ENCODE data around the gene ATP1B4. TPM values are rescaled to one million over a fixed set of nuclear protein-coding genes. Genes with fewer than 3 reads are reported as not detected.

The ATP1B4 gene
- total and polyA plus RNA-seq, 2 donors = 9.9 TPM; not detected in 1

- Histone ChIP-seq H3K4me3 (ENCODE audit: low read depth, low read length) (no peak overlapping the region), H3K36me3 (ENCODE audit: insufficient read depth) (no peaks in the 10 kb centered on the region), H3K4me1 (ENCODE audit: insufficient read depth) (no peaks in the 10 kb centered on the region), H3K27ac (ENCODE audit: low read depth) (no peak overlapping the region)
- DNase-seq (ENCODE audit: extremely low spot score) = no peak
- WGBS = 76% methylated on average over 3 of the region's 3 CpGs
These were observed 5.8 kb upstream of the ATP1B4 start for GRCh38 chrX:120356084-120356483.

GRCh38 chrX:120357186-120357585, 4.7 kb upstream of the ATP1B4 start:
- no peak for DNase-seq (ENCODE audit: extremely low spot score)
- no peak overlapping the region for H3K4me3 ChIP-seq (ENCODE audit: low read depth, low read length)
- H3K27ac ChIP-seq (ENCODE audit: low read depth) = no peak overlapping the region
- 71% methylated on average over 2 of the region's 2 CpGs for WGBS
- H3K4me1 ChIP-seq (ENCODE audit: insufficient read depth) = no peaks in the 10 kb centered on the region
- H3K36me3 ChIP-seq (ENCODE audit: insufficient read depth) = no peaks in the 10 kb centered on the region

- Histone ChIP-seq H3K4me1 (ENCODE audit: insufficient read depth) (no peaks in the 10 kb centered on the region), H3K36me3 (ENCODE audit: insufficient read depth) (no peaks in the 10 kb centered on the region)
- 68% methylated on average over 7 of the region's 7 CpGs for WGBS
These were observed 3.0 kb upstream of the ATP1B4 start for GRCh38 chrX:120358737-120359456.

GRCh38 chrX:120365320-120365719, 3.4 kb downstream of the ATP1B4 start:
- H3K4me3 ChIP-seq (ENCODE audit: low read depth, low read length) = no peak overlapping the region
- H3K36me3 ChIP-seq (ENCODE audit: insufficient read depth) = no peaks in the 10 kb centered on the region
- H3K4me1 ChIP-seq (ENCODE audit: insufficient read depth) = no peaks in the 10 kb centered on the region
- no peak overlapping the region for H3K27ac ChIP-seq (ENCODE audit: low read depth)
- 13% methylated on average over 2 of the region's 2 CpGs for WGBS
- DNase-seq (ENCODE audit: extremely low spot score) = no peak

More at GRCh38 chrX:120358737-120359456, 3.0 kb upstream of the ATP1B4 start:
- no peak overlapping the region for H3K27ac ChIP-seq (ENCODE audit: low read depth)
- no peak overlapping the region for H3K4me3 ChIP-seq (ENCODE audit: low read depth, low read length)
- DNase-seq (ENCODE audit: extremely low spot score) = no peak

- H3K36me3 ChIP-seq (ENCODE audit: insufficient read depth) = no peaks in the 10 kb centered on the region
- WGBS = 46% methylated on average over 1 of the region's 1 CpG
- no peaks in the 10 kb centered on the region for H3K4me1 ChIP-seq (ENCODE audit: insufficient read depth)
- no peak overlapping the region for H3K27ac ChIP-seq (ENCODE audit: low read depth)
- no peak for DNase-seq (ENCODE audit: extremely low spot score)
- H3K4me3 ChIP-seq (ENCODE audit: low read depth, low read length) = no peak overlapping the region
These were observed 4.1 kb downstream of the ATP1B4 start for GRCh38 chrX:120365968-120366367.

GRCh38 chrX:120366794-120367193, 4.9 kb downstream of the ATP1B4 start:
- Histone ChIP-seq H3K27ac (ENCODE audit: low read depth) (no peak overlapping the region), H3K4me1 (ENCODE audit: insufficient read depth) (no peaks in the 10 kb centered on the region), H3K36me3 (ENCODE audit: insufficient read depth) (no peaks in the 10 kb centered on the region), H3K4me3 (ENCODE audit: low read depth, low read length) (no peak overlapping the region)
- DNase-seq (ENCODE audit: extremely low spot score) = no peak
- WGBS = 88% methylated on average over 3 of the region's 3 CpGs

- 58% methylated on average over 3 of the region's 3 CpGs for WGBS
- no peak for DNase-seq (ENCODE audit: extremely low spot score)
- Histone ChIP-seq H3K27ac (ENCODE audit: low read depth) (no peak overlapping the region), H3K4me1 (ENCODE audit: insufficient read depth) (no peaks in the 10 kb centered on the region), H3K4me3 (ENCODE audit: low read depth, low read length) (no peak overlapping the region), H3K36me3 (ENCODE audit: insufficient read depth) (no peaks in the 10 kb centered on the region)
These were observed 5.7 kb downstream of the ATP1B4 start for GRCh38 chrX:120367402-120368109.

GRCh38 chrX:120372667-120373370, 10.9 kb downstream of the ATP1B4 start:
- no peak overlapping the region for H3K4me3 ChIP-seq (ENCODE audit: low read depth, low read length)
- no peak overlapping the region for H3K27ac ChIP-seq (ENCODE audit: low read depth)
- 53% methylated on average over 6 of the region's 6 CpGs for WGBS

GRCh38 chrX:120377179-120377578, 15.3 kb downstream of the ATP1B4 start:
- Histone ChIP-seq H3K4me3 (ENCODE audit: low read depth, low read length) (no peak overlapping the region), H3K4me1 (ENCODE audit: insufficient read depth) (no peaks in the 10 kb centered on the region), H3K27ac (ENCODE audit: low read depth) (no peak overlapping the region), H3K36me3 (ENCODE audit: insufficient read depth) (no peaks in the 10 kb centered on the region)
- no peak for DNase-seq (ENCODE audit: extremely low spot score)
- 67% methylated on average over 3 of the region's 3 CpGs for WGBS

More at GRCh38 chrX:120372667-120373370, 10.9 kb downstream of the ATP1B4 start:
- DNase-seq (ENCODE audit: extremely low spot score) = no peak
- Histone ChIP-seq H3K36me3 (ENCODE audit: insufficient read depth) (no peaks in the 10 kb centered on the region), H3K4me1 (ENCODE audit: insufficient read depth) (no peaks in the 10 kb centered on the region)

- WGBS = 81% methylated on average over 1 of the region's 1 CpG
- no peak overlapping the region for H3K27ac ChIP-seq (ENCODE audit: low read depth)
- H3K36me3 ChIP-seq (ENCODE audit: insufficient read depth) = no peaks in the 10 kb centered on the region
- no peak overlapping the region for H3K4me3 ChIP-seq (ENCODE audit: low read depth, low read length)
- H3K4me1 ChIP-seq (ENCODE audit: insufficient read depth) = no peaks in the 10 kb centered on the region
- DNase-seq (ENCODE audit: extremely low spot score) = no peak
These were observed 15.8 kb downstream of the ATP1B4 start for GRCh38 chrX:120377715-120378114.

GRCh38 chrX:120378570-120378969, 16.7 kb downstream of the ATP1B4 start:
- Histone ChIP-seq H3K4me3 (ENCODE audit: low read depth, low read length) (no peak overlapping the region), H3K36me3 (ENCODE audit: insufficient read depth) (no peaks in the 10 kb centered on the region), H3K27ac (ENCODE audit: low read depth) (no peak overlapping the region), H3K4me1 (ENCODE audit: insufficient read depth) (no peaks in the 10 kb centered on the region)
- 89% methylated on average over 5 of the region's 5 CpGs for WGBS
- no peak for DNase-seq (ENCODE audit: extremely low spot score)

- Histone ChIP-seq H3K4me1 (ENCODE audit: insufficient read depth) (no peaks in the 10 kb centered on the region), H3K36me3 (ENCODE audit: insufficient read depth) (no peaks in the 10 kb centered on the region), H3K27ac (ENCODE audit: low read depth) (no peak overlapping the region), H3K4me3 (ENCODE audit: low read depth, low read length) (no peak overlapping the region)
- no peak for DNase-seq (ENCODE audit: extremely low spot score)
- 52% methylated on average over 6 of the region's 6 CpGs for WGBS
These were observed 18.2 kb downstream of the ATP1B4 start for GRCh38 chrX:120379937-120380681.

- WGBS = 16% methylated on average over 3 of the region's 3 CpGs
These were observed 18.8 kb downstream of the ATP1B4 start for GRCh38 chrX:120380699-120381098.

More at GRCh38 chrX:120380699-120381098, 18.8 kb downstream of the ATP1B4 start:
- no peaks in the 10 kb centered on the region for H3K36me3 ChIP-seq (ENCODE audit: insufficient read depth)
- no peak overlapping the region for H3K27ac ChIP-seq (ENCODE audit: low read depth)
- no peaks in the 10 kb centered on the region for H3K4me1 ChIP-seq (ENCODE audit: insufficient read depth)
- no peak overlapping the region for H3K4me3 ChIP-seq (ENCODE audit: low read depth, low read length)
- no peak for DNase-seq (ENCODE audit: extremely low spot score)
